C4-2B (cell line): Measurements from ENCODE around the gene PRPF38B.

ENCODE experiments used
- CTCF ChIP-seq: fragments of 450-650 bp; conservative IDR thresholded peaks from 2 replicates; pipeline ENCODE4 v1.5.1; 2017; ENCODE audit warnings: mild to moderate bottlenecking
- ZFX ChIP-seq: fragments of 450-650 bp; IDR thresholded peaks from 2 replicates; pipeline ENCODE4 v1.6.1; 2017

GRCh38 chr1:108691942-108692723, at the start of gene PRPF38B:
- no peak for TF ChIP-seq CTCF
- TF ChIP-seq ZFX, result no peak
